ENCODE results near the gene ATR. TPM values are rescaled to one million over a fixed set of nuclear protein-coding genes. Genes with fewer than 3 reads are reported as not detected.

Gene ATR
- total RNA-seq, 1 donor from 2014 or later: 26.9 TPM

DNA sequence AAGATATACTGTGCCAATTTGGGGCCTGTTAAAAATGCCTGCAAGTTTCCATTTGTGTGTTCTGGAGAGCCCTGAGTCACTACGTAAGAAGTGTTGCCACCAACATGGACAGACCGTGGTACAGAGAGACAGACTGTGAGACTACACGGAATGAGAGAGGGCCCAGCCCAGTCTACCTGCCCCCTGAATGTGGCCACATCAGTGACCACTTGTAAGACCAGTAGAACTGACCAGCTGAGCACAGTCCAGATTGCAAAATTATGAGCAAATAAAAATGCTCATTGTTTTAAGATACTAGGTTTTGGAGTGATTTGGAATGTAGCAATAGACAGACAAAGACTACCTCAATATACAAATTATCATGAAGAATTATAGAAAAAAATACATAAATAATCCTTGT, 42.0 kb downstream of the ATR start:
- no peaks in the 10 kb centered on the region for H3K4me1 ChIP-seq (ENCODE audit: insufficient read depth, low read length)
- Mint-ChIP-seq H3K27ac (ENCODE audit: unreplicated experiment) (no peak overlapping the region), H3K9me3 (ENCODE audit: unreplicated experiment) (no peaks in the 10 kb centered on the region), H3K4me3 (ENCODE audit: unreplicated experiment) (no peak overlapping the region), H3K36me3 (ENCODE audit: low read depth, unreplicated experiment) (peaks cover 12% of the 10 kb centered on the region), H3K4me1 (ENCODE audit: low read depth, unreplicated experiment) (no peaks in the 10 kb centered on the region), H3K27me3 (ENCODE audit: low read depth, unreplicated experiment) (no peaks in the 10 kb centered on the region)
- H3K27me3 ChIP-seq (ENCODE audit: insufficient read depth, low read length): no peaks in the 10 kb centered on the region
- H2AFZ ChIP-seq (ENCODE audit: low read depth, low read length): no peak overlapping the region
- no peak overlapping the region for H3K9ac ChIP-seq (ENCODE audit: low read length)
- H3K36me3 ChIP-seq (ENCODE audit: insufficient read depth, low read length): peaks cover 37% of the 10 kb centered on the region
- H3K79me2 ChIP-seq (ENCODE audit: insufficient read depth, low read length): no peaks in the 10 kb centered on the region
- H3K27ac ChIP-seq (ENCODE audit: low read depth, low read length): no peak overlapping the region
- no peak overlapping the region for H3K4me2 ChIP-seq (ENCODE audit: low read length)
- no peak for TF ChIP-seq EZH2 (IDR thresholded peaks at IDR 0.05; ENCODE audit: insufficient read depth, low read length)
- DNase-seq (ENCODE audit: low read depth) (no peak), FAIRE-seq (no peak)
- H3K9me3 ChIP-seq (ENCODE audit: insufficient read depth, low read depth, low read length): no peaks in the 10 kb centered on the region
- no peaks in the 10 kb centered on the region for H4K20me1 ChIP-seq (ENCODE audit: insufficient read depth, low read length)
- H3K4me3 ChIP-seq (ENCODE audit: insufficient read depth, low read depth, low read length): no peak overlapping the region

DNA sequence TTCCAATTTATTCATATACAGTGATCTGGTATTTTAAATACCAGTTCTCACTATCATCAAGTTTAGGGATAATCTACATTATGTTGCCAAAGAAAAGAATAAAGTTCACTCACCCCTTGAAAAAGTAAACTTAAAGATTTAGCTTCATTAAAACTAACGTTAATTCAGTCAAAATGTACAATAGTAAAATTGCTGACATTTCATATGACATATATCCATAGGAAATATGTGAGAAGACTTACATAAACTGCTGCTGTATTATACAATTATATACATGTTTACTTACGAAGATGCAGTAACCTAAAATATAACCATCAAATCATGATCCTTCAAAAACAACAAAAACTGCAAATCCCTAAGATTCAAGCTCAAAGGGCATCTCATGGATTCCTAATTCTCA, 44.0 kb downstream of the ATR start:
- H3K9me3 ChIP-seq (ENCODE audit: insufficient read depth, low read depth, low read length): no peaks in the 10 kb centered on the region
- TF ChIP-seq, protein P1, sequence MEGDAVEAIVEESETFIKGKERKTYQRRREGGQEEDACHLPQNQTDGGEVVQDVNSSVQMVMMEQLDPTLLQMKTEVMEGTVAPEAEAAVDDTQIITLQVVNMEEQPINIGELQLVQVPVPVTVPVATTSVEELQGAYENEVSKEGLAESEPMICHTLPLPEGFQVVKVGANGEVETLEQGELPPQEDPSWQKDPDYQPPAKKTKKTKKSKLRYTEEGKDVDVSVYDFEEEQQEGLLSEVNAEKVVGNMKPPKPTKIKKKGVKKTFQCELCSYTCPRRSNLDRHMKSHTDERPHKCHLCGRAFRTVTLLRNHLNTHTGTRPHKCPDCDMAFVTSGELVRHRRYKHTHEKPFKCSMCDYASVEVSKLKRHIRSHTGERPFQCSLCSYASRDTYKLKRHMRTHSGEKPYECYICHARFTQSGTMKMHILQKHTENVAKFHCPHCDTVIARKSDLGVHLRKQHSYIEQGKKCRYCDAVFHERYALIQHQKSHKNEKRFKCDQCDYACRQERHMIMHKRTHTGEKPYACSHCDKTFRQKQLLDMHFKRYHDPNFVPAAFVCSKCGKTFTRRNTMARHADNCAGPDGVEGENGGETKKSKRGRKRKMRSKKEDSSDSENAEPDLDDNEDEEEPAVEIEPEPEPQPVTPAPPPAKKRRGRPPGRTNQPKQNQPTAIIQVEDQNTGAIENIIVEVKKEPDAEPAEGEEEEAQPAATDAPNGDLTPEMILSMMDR (IDR thresholded peaks at IDR 0.05; ENCODE audit: insufficient read depth, low read depth, low read length): no peak
- TF ChIP-seq EZH2 (IDR thresholded peaks at IDR 0.05; ENCODE audit: insufficient read depth, low read length): no peak
- no peaks in the 10 kb centered on the region for H4K20me1 ChIP-seq (ENCODE audit: insufficient read depth, low read length)
- H3K9ac ChIP-seq (ENCODE audit: low read length): no peak overlapping the region
- H3K4me1 ChIP-seq (ENCODE audit: insufficient read depth, low read length): no peaks in the 10 kb centered on the region
- no peak overlapping the region for H3K4me3 Mint-ChIP-seq (ENCODE audit: unreplicated experiment)
- no peak for DNase-seq (ENCODE audit: low read depth)
- H3K4me3 ChIP-seq (ENCODE audit: insufficient read depth, low read depth, low read length): no peak overlapping the region
- H3K27ac Mint-ChIP-seq (ENCODE audit: unreplicated experiment): no peak overlapping the region
- no peaks in the 10 kb centered on the region for H3K9me3 Mint-ChIP-seq (ENCODE audit: unreplicated experiment)
- no peaks in the 10 kb centered on the region for H3K79me2 ChIP-seq (ENCODE audit: insufficient read depth, low read length)
- H3K4me2 ChIP-seq (ENCODE audit: low read length): no peak overlapping the region
- no peak overlapping the region for H3K27ac ChIP-seq (ENCODE audit: low read depth, low read length)
- FAIRE-seq: no peak
- H3K36me3 Mint-ChIP-seq (ENCODE audit: low read depth, unreplicated experiment): peaks cover 12% of the 10 kb centered on the region
- H3K27me3 Mint-ChIP-seq (ENCODE audit: low read depth, unreplicated experiment): no peaks in the 10 kb centered on the region
- peaks cover 38% of the 10 kb centered on the region for H3K36me3 ChIP-seq (ENCODE audit: insufficient read depth, low read length)
- no peak overlapping the region for H2AFZ ChIP-seq (ENCODE audit: low read depth, low read length)
- no peaks in the 10 kb centered on the region for H3K4me1 Mint-ChIP-seq (ENCODE audit: low read depth, unreplicated experiment)
- H3K27me3 ChIP-seq (ENCODE audit: insufficient read depth, low read length): no peaks in the 10 kb centered on the region

DNA sequence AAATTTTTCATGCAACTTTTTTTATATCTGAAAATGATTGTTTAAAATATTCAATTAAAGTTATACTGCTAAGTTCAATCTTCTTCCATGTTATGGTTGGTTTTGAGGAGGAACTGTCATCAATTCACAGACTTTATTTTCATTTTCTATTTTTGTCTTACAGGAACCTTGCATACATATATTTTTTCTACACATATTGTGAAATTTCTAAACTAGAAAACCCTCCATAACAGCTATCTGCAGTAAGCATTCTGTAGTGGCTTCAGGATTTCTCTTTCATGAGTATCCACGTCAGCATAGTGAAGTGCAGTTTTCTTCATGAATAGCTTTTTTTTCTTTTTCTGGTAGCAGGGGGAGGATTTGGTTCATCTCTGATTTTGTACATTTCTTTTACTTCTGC, 48.2 kb downstream of the ATR start:
- Histone ChIP-seq H3K27me3 (ENCODE audit: insufficient read depth, low read length) (no peaks in the 10 kb centered on the region), H3K4me3 (ENCODE audit: insufficient read depth, low read depth, low read length) (no peak overlapping the region), H3K9me3 (ENCODE audit: insufficient read depth, low read depth, low read length) (no peaks in the 10 kb centered on the region), H4K20me1 (ENCODE audit: insufficient read depth, low read length) (no peaks in the 10 kb centered on the region), H3K79me2 (ENCODE audit: insufficient read depth, low read length) (no peaks in the 10 kb centered on the region), H3K9ac (ENCODE audit: low read length) (no peak overlapping the region), H2AFZ (ENCODE audit: low read depth, low read length) (no peak overlapping the region), H3K27ac (ENCODE audit: low read depth, low read length) (no peak overlapping the region), H3K4me1 (ENCODE audit: insufficient read depth, low read length) (no peaks in the 10 kb centered on the region), H3K36me3 (ENCODE audit: insufficient read depth, low read length) (peaks cover 20% of the 10 kb centered on the region), H3K4me2 (ENCODE audit: low read length) (no peak overlapping the region)
- FAIRE-seq (no peak), DNase-seq (ENCODE audit: low read depth) (no peak)
- Mint-ChIP-seq H3K36me3 (ENCODE audit: low read depth, unreplicated experiment) (peaks cover 12% of the 10 kb centered on the region), H3K9me3 (ENCODE audit: unreplicated experiment) (no peaks in the 10 kb centered on the region), H3K27ac (ENCODE audit: unreplicated experiment) (no peak overlapping the region), H3K4me3 (ENCODE audit: unreplicated experiment) (no peak overlapping the region), H3K27me3 (ENCODE audit: low read depth, unreplicated experiment) (no peaks in the 10 kb centered on the region), H3K4me1 (ENCODE audit: low read depth, unreplicated experiment) (no peaks in the 10 kb centered on the region)
- TF ChIP-seq EZH2 (IDR thresholded peaks at IDR 0.05; ENCODE audit: insufficient read depth, low read length): no peak
- TF ChIP-seq, protein P1 (IDR thresholded peaks at IDR 0.05; ENCODE audit: insufficient read depth, low read depth, low read length): no peak

All from astrocyte (in vitro differentiated cells and primary cell).